Measurements from ENCODE around the gene SLC9A1. TPM values are rescaled to one million over a fixed set of nuclear protein-coding genes. Genes with fewer than 3 reads are reported as not detected.

SLC9A1 gene
- total RNA-seq, 1 donor from 2014 or later = 37.7 TPM

DNA sequence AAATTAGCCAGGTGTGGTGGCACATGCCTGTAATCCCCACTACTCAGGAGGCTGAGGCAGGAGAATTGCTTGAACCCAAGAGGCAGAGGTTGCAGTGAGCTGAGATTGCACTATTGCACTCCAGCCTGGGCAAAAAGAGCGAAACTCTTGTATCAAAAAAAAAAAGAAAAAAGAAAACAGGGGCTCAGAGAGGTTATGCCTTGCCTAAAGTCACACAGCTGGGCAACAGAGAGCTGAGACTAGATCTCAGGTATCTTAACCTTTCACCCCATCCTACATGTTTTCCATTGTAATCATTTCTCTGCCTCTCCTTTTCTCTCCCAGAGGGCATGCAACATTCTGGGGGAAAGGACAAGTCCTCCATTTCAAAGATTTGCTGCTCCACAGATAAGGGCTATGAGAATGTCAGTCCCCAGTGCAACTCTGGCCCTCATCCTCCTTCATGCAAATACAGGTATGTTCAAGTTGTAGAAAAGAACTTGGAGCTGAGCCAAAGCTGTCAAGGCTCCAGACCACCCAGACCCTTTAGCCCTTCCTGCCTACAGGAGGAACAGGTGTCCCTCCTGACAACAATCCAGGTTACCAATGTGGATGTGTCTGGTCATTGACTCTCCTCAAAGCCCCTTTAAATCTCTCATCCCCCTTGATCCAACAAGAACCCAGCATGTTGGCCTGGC lies 6.9 kb downstream of the SLC9A1 start:
- Histone ChIP-seq H3K36me3 (ENCODE audit: control insufficient read depth, insufficient read depth, low read length) (no peaks in the 10 kb centered on the region), H3K27me3 (ENCODE audit: control insufficient read depth, insufficient read depth, low read length) (no peaks in the 10 kb centered on the region), H3K4me3 (ENCODE audit: low read depth, low read length) (no peak overlapping the region)
- no peak for DNase-seq (ENCODE audit: low read depth)
- TF ChIP-seq CTCF (IDR thresholded peaks at IDR 0.05; ENCODE audit: insufficient read depth, low read length, poor library complexity, severe bottlenecking) = no peak

GRCh38 chr1:27145934-27146354 lies 9.0 kb downstream of the SLC9A1 start:
- no peak for TF ChIP-seq CTCF (IDR thresholded peaks at IDR 0.05; ENCODE audit: insufficient read depth, low read length, poor library complexity, severe bottlenecking)
- H3K36me3 ChIP-seq (ENCODE audit: control insufficient read depth, insufficient read depth, low read length) = no peaks in the 10 kb centered on the region
- no peaks in the 10 kb centered on the region for H3K27me3 ChIP-seq (ENCODE audit: control insufficient read depth, insufficient read depth, low read length)
- no peak overlapping the region for H3K4me3 ChIP-seq (ENCODE audit: low read depth, low read length)
- peak; percentile 73 for DNase-seq (ENCODE audit: low read depth)

- no peaks in the 10 kb centered on the region for H3K36me3 ChIP-seq (ENCODE audit: control insufficient read depth, insufficient read depth, low read length)
- H3K27me3 ChIP-seq (ENCODE audit: control insufficient read depth, insufficient read depth, low read length) = no peaks in the 10 kb centered on the region
- no peak overlapping the region for H3K4me3 ChIP-seq (ENCODE audit: low read depth, low read length)
- no peak for DNase-seq (ENCODE audit: low read depth)
- no peak for TF ChIP-seq CTCF (IDR thresholded peaks at IDR 0.05; ENCODE audit: insufficient read depth, low read length, poor library complexity, severe bottlenecking)
These were observed 9.8 kb downstream of the SLC9A1 start for GRCh38 chr1:27144920-27145661.

DNA sequence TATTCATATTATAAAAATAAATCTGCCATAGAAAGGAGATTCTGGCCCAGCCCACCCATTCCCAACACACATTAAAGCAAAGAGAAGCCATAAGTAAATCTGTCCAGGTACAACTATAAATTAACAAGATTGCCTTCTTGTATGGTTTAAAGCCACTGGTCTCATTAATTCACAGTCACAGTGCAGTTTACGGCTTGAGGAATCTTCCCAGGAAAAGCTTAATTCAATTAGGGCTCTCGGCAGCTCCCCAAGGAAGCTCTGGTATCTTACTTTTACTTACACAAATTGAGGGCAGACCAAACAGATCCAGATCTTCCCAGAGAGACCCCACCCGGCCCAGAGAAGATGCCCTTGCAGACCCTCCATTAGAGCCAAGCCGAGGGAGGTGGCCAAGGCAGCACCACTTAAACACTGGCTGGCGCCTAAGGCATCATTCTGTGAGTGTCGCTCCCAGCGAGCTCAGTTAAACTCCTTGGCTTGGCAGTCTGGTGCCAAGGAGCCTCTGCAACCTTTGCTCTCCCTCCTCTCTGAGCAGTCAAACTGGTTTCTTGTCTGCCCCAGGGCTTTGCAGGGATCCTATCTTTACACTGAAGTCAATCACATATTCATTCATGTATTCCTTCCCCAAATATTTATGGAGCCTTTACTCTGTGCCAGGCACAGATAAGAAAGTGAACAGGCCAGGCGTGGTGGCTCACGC lies 10.7 kb downstream of the SLC9A1 start:
- no peaks in the 10 kb centered on the region for H3K27me3 ChIP-seq (ENCODE audit: control insufficient read depth, insufficient read depth, low read length)
- H3K36me3 ChIP-seq (ENCODE audit: control insufficient read depth, insufficient read depth, low read length) = no peaks in the 10 kb centered on the region
- H3K4me3 ChIP-seq (ENCODE audit: low read depth, low read length) = no peak overlapping the region
- no peak for TF ChIP-seq CTCF (IDR thresholded peaks at IDR 0.05; ENCODE audit: insufficient read depth, low read length, poor library complexity, severe bottlenecking)
- DNase-seq (ENCODE audit: low read depth) = no peak

- no peak overlapping the region for H3K4me3 ChIP-seq (ENCODE audit: low read depth, low read length)
- no peaks in the 10 kb centered on the region for H3K27me3 ChIP-seq (ENCODE audit: control insufficient read depth, insufficient read depth, low read length)
- no peak for DNase-seq (ENCODE audit: low read depth)
- no peaks in the 10 kb centered on the region for H3K36me3 ChIP-seq (ENCODE audit: control insufficient read depth, insufficient read depth, low read length)
- no peak for TF ChIP-seq CTCF (IDR thresholded peaks at IDR 0.05; ENCODE audit: insufficient read depth, low read length, poor library complexity, severe bottlenecking)
These were observed 11.5 kb downstream of the SLC9A1 start for GRCh38 chr1:27143401-27143800.
